ENCODE measurements around the gene PGC.

PGC gene

GRCh38 chr6:41714556-41715273 is 32.5 kb downstream of the PGC start:
- DNase-seq (ENCODE audit: low read depth, low spot score): no peak
- TF ChIP-seq, protein P1, sequence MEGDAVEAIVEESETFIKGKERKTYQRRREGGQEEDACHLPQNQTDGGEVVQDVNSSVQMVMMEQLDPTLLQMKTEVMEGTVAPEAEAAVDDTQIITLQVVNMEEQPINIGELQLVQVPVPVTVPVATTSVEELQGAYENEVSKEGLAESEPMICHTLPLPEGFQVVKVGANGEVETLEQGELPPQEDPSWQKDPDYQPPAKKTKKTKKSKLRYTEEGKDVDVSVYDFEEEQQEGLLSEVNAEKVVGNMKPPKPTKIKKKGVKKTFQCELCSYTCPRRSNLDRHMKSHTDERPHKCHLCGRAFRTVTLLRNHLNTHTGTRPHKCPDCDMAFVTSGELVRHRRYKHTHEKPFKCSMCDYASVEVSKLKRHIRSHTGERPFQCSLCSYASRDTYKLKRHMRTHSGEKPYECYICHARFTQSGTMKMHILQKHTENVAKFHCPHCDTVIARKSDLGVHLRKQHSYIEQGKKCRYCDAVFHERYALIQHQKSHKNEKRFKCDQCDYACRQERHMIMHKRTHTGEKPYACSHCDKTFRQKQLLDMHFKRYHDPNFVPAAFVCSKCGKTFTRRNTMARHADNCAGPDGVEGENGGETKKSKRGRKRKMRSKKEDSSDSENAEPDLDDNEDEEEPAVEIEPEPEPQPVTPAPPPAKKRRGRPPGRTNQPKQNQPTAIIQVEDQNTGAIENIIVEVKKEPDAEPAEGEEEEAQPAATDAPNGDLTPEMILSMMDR (IDR thresholded peaks at IDR 0.05; ENCODE audit: low read depth, low read length): no peak
- no peak overlapping the region for H3K4me3 ChIP-seq (ENCODE audit: low read depth, low read length)
- in situ Hi-C loops (cut with HindIII; ENCODE audit: low sequenced_read_pairs): no loop called here

GRCh38 chr6:41713650-41714291 is 33.4 kb downstream of the PGC start:
- no peak for DNase-seq (ENCODE audit: low read depth, low spot score)

GRCh38 chr6:41713159-41713649 is 34.0 kb downstream of the PGC start:
- DNase-seq (ENCODE audit: low read depth, low spot score): peak; percentile 47
- TF ChIP-seq, protein P1 (IDR thresholded peaks at IDR 0.05; ENCODE audit: low read depth, low read length): no peak
- H3K4me3 ChIP-seq (ENCODE audit: low read depth, low read length): no peak overlapping the region
- in situ Hi-C loops (cut with HindIII; ENCODE audit: low sequenced_read_pairs): no loop called here

More at GRCh38 chr6:41713650-41714291, 33.4 kb downstream of the PGC start:
- H3K4me3 ChIP-seq (ENCODE audit: low read depth, low read length): no peak overlapping the region
- in situ Hi-C loops (cut with HindIII; ENCODE audit: low sequenced_read_pairs): no loop called here
- TF ChIP-seq, protein P1 (IDR thresholded peaks at IDR 0.05; ENCODE audit: low read depth, low read length): no peak

DNA sequence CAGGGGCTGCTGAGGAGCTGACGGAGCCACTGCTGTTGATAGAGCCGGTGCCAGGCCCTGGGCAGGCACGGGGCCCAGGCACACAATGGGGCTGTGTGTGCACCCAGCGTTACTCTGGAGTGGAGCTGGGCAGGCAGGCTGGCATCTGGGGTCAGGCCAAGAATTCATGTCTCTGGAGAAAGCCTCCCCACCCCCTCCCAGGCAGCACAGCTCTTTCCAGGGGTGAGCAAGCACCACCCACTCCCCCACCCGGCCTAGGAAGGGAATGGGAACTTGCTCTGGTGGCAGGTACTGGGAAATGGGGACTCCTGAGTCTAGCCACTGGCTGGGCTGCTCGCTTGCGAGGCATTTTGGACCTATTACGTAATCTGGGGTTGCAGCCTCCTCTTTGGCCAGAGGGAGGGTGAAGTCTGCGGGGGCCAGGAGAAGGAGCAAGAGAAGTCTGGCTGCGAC is 34.5 kb downstream of the PGC start:
- H3K4me3 ChIP-seq (ENCODE audit: low read depth, low read length): no peak overlapping the region
- TF ChIP-seq, protein P1 (IDR thresholded peaks at IDR 0.05; ENCODE audit: low read depth, low read length): no peak
- in situ Hi-C loops (cut with HindIII; ENCODE audit: low sequenced_read_pairs): no loop called here
- peak; percentile 20 for DNase-seq (ENCODE audit: low read depth, low spot score)

DNA sequence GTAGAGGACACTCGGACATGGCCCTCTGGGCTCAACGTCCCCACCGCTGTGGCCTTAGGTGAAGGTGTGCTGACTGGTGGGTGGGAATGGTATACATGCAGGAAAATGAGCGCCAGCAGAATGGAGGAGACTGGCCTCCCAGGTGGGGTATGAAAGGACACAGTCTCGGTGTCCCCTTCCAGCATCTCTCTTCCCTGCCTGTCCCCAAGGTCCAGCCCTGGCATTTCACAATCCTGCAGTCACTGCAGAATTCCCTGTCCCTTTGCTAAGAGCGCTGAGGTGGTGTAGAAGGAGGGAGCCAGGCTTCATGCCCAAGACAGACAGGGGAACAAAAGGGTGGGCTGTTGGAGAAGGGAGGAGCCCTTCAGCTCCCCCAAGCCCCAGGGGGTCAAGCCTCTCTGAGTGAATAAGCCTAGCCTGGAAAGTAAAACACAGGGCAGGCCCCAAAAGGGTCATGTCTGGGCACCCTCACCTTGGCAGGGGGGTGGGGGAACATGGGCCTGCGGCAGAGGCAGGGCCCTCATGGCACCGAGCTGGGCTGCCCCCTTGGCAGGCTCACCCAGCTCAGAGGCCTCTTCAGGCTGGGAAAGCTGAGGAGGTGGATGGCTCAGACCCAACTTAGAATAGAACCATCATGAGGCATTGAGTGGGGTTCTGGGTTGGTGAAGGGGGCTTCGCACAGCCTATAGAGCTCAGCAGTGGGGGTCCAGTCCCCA is 35.7 kb downstream of the PGC start:
- in situ Hi-C loops (cut with HindIII; ENCODE audit: low sequenced_read_pairs): no loop called here
- no peak for DNase-seq (ENCODE audit: low read depth, low spot score)
- TF ChIP-seq, protein P1 (IDR thresholded peaks at IDR 0.05; ENCODE audit: low read depth, low read length): no peak
- H3K4me3 ChIP-seq (ENCODE audit: low read depth, low read length): no peak overlapping the region

DNA sequence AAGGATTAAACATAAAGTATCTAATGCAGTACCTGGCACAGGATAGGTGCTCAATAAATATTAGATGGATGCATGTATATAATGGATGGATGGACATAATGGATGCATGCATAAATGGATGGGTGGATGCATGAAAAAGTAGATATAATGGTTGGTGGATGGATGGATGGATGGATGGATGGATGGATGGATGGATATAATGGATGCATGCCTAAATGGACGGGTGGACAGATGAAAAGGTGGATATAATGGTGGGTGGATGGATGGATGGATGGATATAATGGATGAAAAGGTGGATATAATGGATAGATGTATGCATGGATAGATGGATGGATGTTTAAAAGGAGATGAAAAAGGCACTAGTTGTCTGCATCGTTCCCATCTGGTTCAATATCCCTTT is 37.8 kb downstream of the PGC start:
- in situ Hi-C loops (cut with HindIII; ENCODE audit: low sequenced_read_pairs): no loop called here
- no peak for DNase-seq (ENCODE audit: low read depth, low spot score)

More for the DNA sequence above, 37.8 kb downstream of the PGC start:
- TF ChIP-seq, protein P1 (IDR thresholded peaks at IDR 0.05; ENCODE audit: low read depth, low read length): no peak
- no peak overlapping the region for H3K4me3 ChIP-seq (ENCODE audit: low read depth, low read length)

Measured in astrocyte of the spinal cord (primary cell).